Thyroid gland (tissue), 4 donors: Measurements from ENCODE around the gene FHIT.

ENCODE experiments used
- CTCF ChIP-seq, 6 experiments: fragments of 200-600 bp in 3 of 6; fragments of 450-650 bp in 3 of 6; sonication (generic) in 3 of 6; IDR thresholded peaks; one replicate each; pipeline ENCODE4 v1.5.1; 2016 to 2019; ENCODE audit warnings: antibody characterized with exemption in 6 of 6, mild to moderate bottlenecking in 2 of 6, inconsistent platforms in 1 of 6, moderate library complexity in 1 of 6
- POLR2A ChIP-seq, 2 donors: fragments of 450-650 bp; IDR thresholded peaks; one replicate each; pipeline ENCODE4 v1.6.1; 2017; ENCODE audit warnings: antibody characterized with exemption in 2 of 2, mild to moderate bottlenecking in 2 of 2, moderate library complexity in 1 of 2

- TF ChIP-seq CTCF (IDR thresholded peaks at IDR 0.05) (no peak), POLR2A (IDR thresholded peaks at IDR 0.05) (no peak)
Observed at GRCh38 chr3:60343831-60344230, 907.4 kb downstream of the FHIT start.
